ENCODE results near the gene WNT7A. TPM values are rescaled to one million over a fixed set of nuclear protein-coding genes. Genes with fewer than 3 reads are reported as not detected.
A peak's percentile ranks its signal among the peaks of the same experiment; 100 is the strongest.

WNT7A gene
- total RNA-seq, 4 donors from 2014 or later, result not detected

GRCh38 chr3:13883681-13884080 is 3.8 kb upstream of the WNT7A start:
- no peak for DNase-seq
- Histone ChIP-seq H3K27me3 (peaks cover 0 to 16% of the 10 kb centered on the region in 2 donors), H3K36me3 (no peaks in the 10 kb centered on the region), H3K4me1 (peaks cover 0 to 24% (median 6%) of the 10 kb centered on the region in 4 donors), H3K4me3 (no peak overlapping the region), H3K27ac (no peak overlapping the region), H3K9me3 (no peaks in the 10 kb centered on the region)
- TF ChIP-seq POLR2A (IDR thresholded peaks at IDR 0.05) (no peak), CTCF (IDR thresholded peaks at IDR 0.05) (no peak)

GRCh38 chr3:13882876-13883275 is 3.0 kb upstream of the WNT7A start:
- TF ChIP-seq POLR2A (IDR thresholded peaks at IDR 0.05) (no peak), CTCF (IDR thresholded peaks at IDR 0.05) (no peak)
- H3K36me3 ChIP-seq, result no peaks in the 10 kb centered on the region
- peaks cover 0 to 24% of the 10 kb centered on the region in 2 donors for H3K27me3 ChIP-seq
- no peak overlapping the region for H3K4me3 ChIP-seq
- H3K27ac ChIP-seq, result no peak overlapping the region
- H3K9me3 ChIP-seq, result no peaks in the 10 kb centered on the region
- DNase-seq, result no peak
- peaks cover 0 to 32% (median 6%) of the 10 kb centered on the region in 4 donors for H3K4me1 ChIP-seq

GRCh38 chr3:13881536-13882410 is 1.9 kb upstream of the WNT7A start:
- Histone ChIP-seq H3K27ac (no peak overlapping the region), H3K4me3 (no peak overlapping the region), H3K9me3 (no peaks in the 10 kb centered on the region), H3K27me3 (peaks cover 0 to 34% of the 10 kb centered on the region in 2 donors), H3K4me1 (peaks cover 0 to 33% (median 6%) of the 10 kb centered on the region in 4 donors), H3K36me3 (no peaks in the 10 kb centered on the region)
- no peak for DNase-seq
- TF ChIP-seq CTCF (IDR thresholded peaks at IDR 0.05) (no peak), POLR2A (IDR thresholded peaks at IDR 0.05) (no peak)

GRCh38 chr3:13880811-13881156 is 913 bp upstream of the WNT7A start:
- Histone ChIP-seq H3K4me1 (peaks cover 0 to 33% (median 6%) of the 10 kb centered on the region in 4 donors), H3K36me3 (no peaks in the 10 kb centered on the region), H3K27me3 (peaks cover 0 to 34% of the 10 kb centered on the region in 2 donors), H3K27ac (no peak overlapping the region), H3K9me3 (no peaks in the 10 kb centered on the region), H3K4me3 (peak overlapping the region in 2 of 4 donors; percentile 41)
- TF ChIP-seq POLR2A (IDR thresholded peaks at IDR 0.05) (no peak), CTCF (IDR thresholded peaks at IDR 0.05) (peak in 1 of 6 experiments; percentile 3)
- DNase-seq, result no peak

- Histone ChIP-seq H3K27ac (no peak overlapping the region), H3K9me3 (no peaks in the 10 kb centered on the region), H3K27me3 (peaks cover 0 to 34% of the 10 kb centered on the region in 2 donors), H3K4me3 (peak overlapping the region in 3 of 4 donors; percentile 36 to 41 (median 41)), H3K4me1 (peaks cover 0 to 33% (median 6%) of the 10 kb centered on the region in 4 donors), H3K36me3 (no peaks in the 10 kb centered on the region)
- TF ChIP-seq POLR2A (IDR thresholded peaks at IDR 0.05) (no peak), CTCF (IDR thresholded peaks at IDR 0.05) (no peak)
- DNase-seq, result no peak
Measured at GRCh38 chr3:13879102-13879945, 547 bp downstream of the WNT7A start.
